GM21526 (cell line): ENCODE results near the gene POMGNT1.

Experiments
- ATAC-seq: cut with Tn5 transposase; IDR thresholded peaks from one replicate; pipeline ENCODE4 v1.9.1; 2021; ENCODE audit warnings: moderate library complexity; ENCODE audit not compliant: unreplicated experiment, low FRiP score

The POMGNT1 gene

GRCh38 chr1:46184920-46185658 lies 13.1 kb downstream of the POMGNT1 start:
- ATAC-seq = no peak

- ATAC-seq = no peak
Observed at GRCh38 chr1:46183926-46184557, 14.2 kb downstream of the POMGNT1 start.

- no peak for ATAC-seq
Observed at GRCh38 chr1:46183079-46183847, 15.0 kb downstream of the POMGNT1 start.

- no peak for ATAC-seq
Observed at GRCh38 chr1:46181343-46182260, 16.6 kb downstream of the POMGNT1 start.

GRCh38 chr1:46180082-46180616 lies 18.1 kb downstream of the POMGNT1 start:
- ATAC-seq = no peak

- ATAC-seq = peak; percentile 41
Observed at GRCh38 chr1:46179138-46180081, 18.8 kb downstream of the POMGNT1 start.

GRCh38 chr1:46176211-46176865 lies 21.9 kb downstream of the POMGNT1 start, which contains the start of gene P3R3URF:
P3R3URF (minus strand) TSS chr1:46176488; CDS start chr1:46176471, 17 bp downstream.
- no peak for ATAC-seq

- no peak for ATAC-seq
Observed at GRCh38 chr1:46175243-46175642, 23.0 kb downstream of the POMGNT1 start.

GRCh38 chr1:46174448-46175231 lies 23.6 kb downstream of the POMGNT1 start, which contains the start of gene TSPAN1:
TSPAN1 (plus strand) TSS chr1:46175087; CDS start chr1:46181108, 6,021 bp downstream.
- no peak for ATAC-seq

- ATAC-seq = no peak
Observed at GRCh38 chr1:46173361-46173856, 24.8 kb downstream of the POMGNT1 start.

- no peak for ATAC-seq
Observed at GRCh38 chr1:46172321-46172720, 25.9 kb downstream of the POMGNT1 start.

GRCh38 chr1:46171871-46172270 lies 26.4 kb downstream of the POMGNT1 start:
- no peak for ATAC-seq

GRCh38 chr1:46171351-46171750 lies 26.9 kb downstream of the POMGNT1 start:
- no peak for ATAC-seq

GRCh38 chr1:46169811-46170454 lies 28.3 kb downstream of the POMGNT1 start:
- no peak for ATAC-seq

GRCh38 chr1:46168477-46168876 lies 29.8 kb downstream of the POMGNT1 start:
- no peak for ATAC-seq

GRCh38 chr1:46166521-46167462 lies 31.4 kb downstream of the POMGNT1 start:
- no peak for ATAC-seq
